Activated CD8-positive, alpha-beta T cell treated with anti-CD3 and anti-CD28 coated beads for 36 hours (primary cell): ENCODE measurements around the gene ST6GALNAC5. TPM values are rescaled to one million over a fixed set of nuclear protein-coding genes. Genes with fewer than 3 reads are reported as not detected.

ENCODE experiments used
- ATAC-seq: fragments of 200-7000 bp; cut with Tn5 transposase; one replicate; pipeline ENCODE4 v1.10.0; 2021; ENCODE audit warnings: mild to moderate bottlenecking, moderate library complexity
- CTCF ChIA-PET: fragments of 350-600 bp; sonication (Branson Sonifier 250); formaldehyde crosslinking; loops from one replicate; lab custom pipeline; 2021; ENCODE audit warnings: antibody characterized with exemption; lab: Charles Lee
- POLR2A ChIA-PET: fragments of 350-600 bp; sonication (Branson Sonifier 250); formaldehyde crosslinking; loops from one replicate; lab custom pipeline; 2021; ENCODE audit warnings: antibody characterized with exemption; lab: Charles Lee
- DNase-seq: peaks from one replicate; pipeline ENCODE4 v3.0.0-alpha.2; 2020
- H3K27ac Mint-ChIP-seq: one replicate; pipeline ENCODE4 v1.8.0; 2021; ENCODE audit warnings: mild to moderate bottlenecking, mixed read lengths
- H3K27me3 Mint-ChIP-seq: one replicate; pipeline ENCODE4 v1.8.0; 2021; ENCODE audit warnings: mixed read lengths
- H3K36me3 Mint-ChIP-seq: one replicate; pipeline ENCODE4 v1.8.0; 2021; ENCODE audit warnings: low read depth, mixed read lengths
- H3K4me1 Mint-ChIP-seq: one replicate; pipeline ENCODE4 v1.8.0; 2021; ENCODE audit warnings: low read depth, mixed read lengths
- H3K4me3 Mint-ChIP-seq: one replicate; pipeline ENCODE4 v1.8.0; 2021; ENCODE audit warnings: mild to moderate bottlenecking, moderate library complexity, mixed read lengths
- H3K9me3 Mint-ChIP-seq: one replicate; pipeline ENCODE4 v1.8.0; 2021; ENCODE audit warnings: mixed read lengths
- intact Hi-C: fragments of 100-400 bp; cut with micrococcal nuclease; formaldehyde crosslinking; loops from one replicate; pipeline ENCODE4 v1.10.0; 2022
- total RNA-seq, 2 experiments: library from RNA; stranded (reverse); gene quantifications; one replicate each; pipeline ENCODE4 v1.2.3, GENCODE V29; 2021
- TF ChIP-seq, protein P1 (sequence below): fragments of 200-600 bp; IDR thresholded peaks from one replicate; pipeline ENCODE4 v1.8.0; 2022; ENCODE audit warnings: antibody characterized with exemption, mild to moderate bottlenecking

The ST6GALNAC5 gene
- total RNA-seq, 2 experiments from 2014 or later: not detected

DNA sequence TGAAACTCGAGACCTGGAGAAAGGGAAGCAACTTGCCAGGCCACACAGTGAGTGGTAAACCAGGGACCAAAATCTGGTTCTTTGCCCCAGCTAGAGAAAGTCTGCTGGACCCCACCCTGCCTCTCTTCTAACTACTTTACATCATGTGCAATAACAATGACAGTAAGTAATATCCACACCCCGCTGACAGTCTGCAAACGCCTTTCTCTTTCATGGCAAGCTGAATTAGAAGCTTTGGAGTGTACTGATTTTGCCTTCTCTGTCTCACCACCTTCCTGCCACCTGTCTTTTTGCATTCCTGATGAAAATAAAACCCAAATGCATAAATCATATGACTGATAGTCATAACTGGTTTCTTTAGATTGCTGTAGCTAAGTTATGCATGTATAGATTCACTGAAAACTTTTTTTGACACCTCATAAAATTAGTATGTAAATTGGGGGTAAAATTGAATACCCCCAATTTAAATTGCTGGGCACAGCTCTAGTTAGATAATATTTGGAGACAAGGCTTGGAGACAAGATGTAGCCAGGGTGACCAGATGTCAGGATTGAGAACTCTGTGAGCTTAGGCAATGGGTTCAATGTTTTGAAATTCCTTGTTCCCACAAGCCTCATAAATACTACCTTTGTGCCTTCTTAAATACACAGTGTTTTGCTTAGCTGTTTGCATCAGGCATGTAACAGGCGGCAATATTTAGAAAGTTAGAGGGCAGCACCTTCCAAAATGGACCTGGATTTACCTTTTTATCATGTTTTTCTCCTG is 73.5 kb downstream of the ST6GALNAC5 start:
- Mint-ChIP-seq H3K4me3 (no peak overlapping the region), H3K27me3 (peaks cover 3% of the 10 kb centered on the region), H3K27ac (no peak overlapping the region), H3K36me3 (no peaks in the 10 kb centered on the region), H3K9me3 (no peaks in the 10 kb centered on the region), H3K4me1 (no peaks in the 10 kb centered on the region)
- DNase-seq (no peak), ATAC-seq (no peak)
- ChIA-PET POLR2A (no interaction called here), CTCF (no interaction called here)
- intact Hi-C loops: no loop called here
- TF ChIP-seq, protein P1, sequence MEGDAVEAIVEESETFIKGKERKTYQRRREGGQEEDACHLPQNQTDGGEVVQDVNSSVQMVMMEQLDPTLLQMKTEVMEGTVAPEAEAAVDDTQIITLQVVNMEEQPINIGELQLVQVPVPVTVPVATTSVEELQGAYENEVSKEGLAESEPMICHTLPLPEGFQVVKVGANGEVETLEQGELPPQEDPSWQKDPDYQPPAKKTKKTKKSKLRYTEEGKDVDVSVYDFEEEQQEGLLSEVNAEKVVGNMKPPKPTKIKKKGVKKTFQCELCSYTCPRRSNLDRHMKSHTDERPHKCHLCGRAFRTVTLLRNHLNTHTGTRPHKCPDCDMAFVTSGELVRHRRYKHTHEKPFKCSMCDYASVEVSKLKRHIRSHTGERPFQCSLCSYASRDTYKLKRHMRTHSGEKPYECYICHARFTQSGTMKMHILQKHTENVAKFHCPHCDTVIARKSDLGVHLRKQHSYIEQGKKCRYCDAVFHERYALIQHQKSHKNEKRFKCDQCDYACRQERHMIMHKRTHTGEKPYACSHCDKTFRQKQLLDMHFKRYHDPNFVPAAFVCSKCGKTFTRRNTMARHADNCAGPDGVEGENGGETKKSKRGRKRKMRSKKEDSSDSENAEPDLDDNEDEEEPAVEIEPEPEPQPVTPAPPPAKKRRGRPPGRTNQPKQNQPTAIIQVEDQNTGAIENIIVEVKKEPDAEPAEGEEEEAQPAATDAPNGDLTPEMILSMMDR: no peak

DNA sequence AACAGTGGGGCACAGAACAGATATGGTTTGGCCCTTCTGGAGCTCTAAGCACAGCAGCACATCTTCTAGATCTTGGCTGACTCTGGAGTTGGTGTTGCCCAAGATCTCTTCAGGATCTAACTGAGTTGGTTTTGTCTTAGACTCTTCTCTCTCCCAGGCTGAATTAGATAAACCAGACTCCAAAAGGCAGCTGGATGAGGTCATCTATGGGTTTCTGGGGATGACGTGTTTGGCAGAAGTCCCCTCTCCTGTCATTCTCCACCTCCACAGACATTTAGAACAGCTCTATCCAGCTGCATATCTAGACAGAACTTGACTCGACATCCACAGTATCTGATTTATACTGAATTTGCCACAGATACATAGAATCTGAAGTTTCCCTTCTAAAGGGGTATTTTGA is 75.3 kb downstream of the ST6GALNAC5 start:
- no peaks in the 10 kb centered on the region for H3K4me1 Mint-ChIP-seq
- POLR2A ChIA-PET: no interaction called here

DNA sequence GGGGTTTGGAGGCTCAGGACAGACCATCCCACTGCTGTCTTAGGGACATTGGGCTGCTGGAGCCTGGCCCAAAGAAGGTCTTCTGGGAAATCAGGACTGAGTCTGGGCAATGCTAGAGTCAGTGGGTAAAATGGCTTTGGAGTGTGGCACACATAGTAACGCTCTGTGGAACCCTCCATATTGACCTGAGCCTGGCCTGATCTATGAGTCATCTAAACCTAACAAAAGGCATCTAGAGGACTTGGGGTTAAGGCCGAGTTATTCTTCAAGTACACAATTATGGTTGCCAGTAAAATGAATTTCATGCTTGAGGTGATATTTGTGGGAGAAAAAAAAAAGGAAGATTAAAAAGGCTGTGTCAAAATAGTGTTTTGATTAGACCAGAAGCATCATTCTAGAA is 77.7 kb downstream of the ST6GALNAC5 start:
- DNase-seq (no peak), ATAC-seq (no peak)
- H3K27ac Mint-ChIP-seq: no peak overlapping the region
- CTCF ChIA-PET: interaction anchor here (1.5 kb wide), 1 partner anchor 11 kb away, joined by 3 read pairs; no protein-coding TSS in a partner anchor
- H3K9me3 Mint-ChIP-seq: no peaks in the 10 kb centered on the region
- TF ChIP-seq, protein P1: no peak
- POLR2A ChIA-PET: no interaction called here
- peaks cover 1% of the 10 kb centered on the region for H3K27me3 Mint-ChIP-seq
- intact Hi-C loops: no loop called here
- H3K36me3 Mint-ChIP-seq: no peaks in the 10 kb centered on the region
- no peak overlapping the region for H3K4me3 Mint-ChIP-seq
- no peaks in the 10 kb centered on the region for H3K4me1 Mint-ChIP-seq

More for the DNA sequence above, 75.3 kb downstream of the ST6GALNAC5 start:
- TF ChIP-seq, protein P1: no peak
- no peaks in the 10 kb centered on the region for H3K9me3 Mint-ChIP-seq
- intact Hi-C loops: no loop called here
- CTCF ChIA-PET: no interaction called here
- peaks cover 3% of the 10 kb centered on the region for H3K27me3 Mint-ChIP-seq
- no peaks in the 10 kb centered on the region for H3K36me3 Mint-ChIP-seq
- H3K27ac Mint-ChIP-seq: no peak overlapping the region
- no peak overlapping the region for H3K4me3 Mint-ChIP-seq
- DNase-seq: no peak
- ATAC-seq: no peak

DNA sequence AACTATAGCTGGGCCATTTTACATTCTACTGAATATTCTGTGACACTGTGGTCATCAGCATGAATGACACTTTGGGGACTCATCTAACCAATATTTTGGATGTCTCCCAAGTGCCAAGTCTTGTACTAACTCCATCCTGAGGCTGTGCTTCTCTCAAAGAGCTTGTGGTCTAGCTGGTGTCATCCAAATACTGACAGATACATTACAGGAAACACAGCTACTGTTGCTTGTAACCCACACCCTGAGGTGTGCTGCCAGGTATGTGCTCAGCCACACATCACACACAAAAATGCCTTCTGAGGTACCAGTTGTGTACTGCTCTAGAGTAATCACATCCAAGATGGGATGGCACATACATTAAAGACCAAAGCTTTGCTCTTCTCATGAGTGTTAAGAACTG is 81.6 kb downstream of the ST6GALNAC5 start:
- H3K36me3 Mint-ChIP-seq: no peaks in the 10 kb centered on the region
- ChIA-PET POLR2A (no interaction called here), CTCF (interaction anchor here (0.9 kb wide), 1 partner anchor 13 kb away, joined by 3 read pairs; no protein-coding TSS in a partner anchor)
- DNase-seq: no peak
- no peak for ATAC-seq
- TF ChIP-seq, protein P1: no peak
- no peak overlapping the region for H3K27ac Mint-ChIP-seq
- H3K27me3 Mint-ChIP-seq: peaks cover 1% of the 10 kb centered on the region
- no peaks in the 10 kb centered on the region for H3K4me1 Mint-ChIP-seq
- intact Hi-C loops: no loop called here
- H3K9me3 Mint-ChIP-seq: no peaks in the 10 kb centered on the region
- no peak overlapping the region for H3K4me3 Mint-ChIP-seq

- H3K4me3 Mint-ChIP-seq: no peak overlapping the region
- CTCF ChIA-PET: no interaction called here
- POLR2A ChIA-PET: no interaction called here
- H3K27me3 Mint-ChIP-seq: peaks cover 1% of the 10 kb centered on the region
- intact Hi-C loops: no loop called here
- H3K27ac Mint-ChIP-seq: no peak overlapping the region
- no peaks in the 10 kb centered on the region for H3K36me3 Mint-ChIP-seq
- DNase-seq (no peak), ATAC-seq (no peak)
- H3K4me1 Mint-ChIP-seq: no peaks in the 10 kb centered on the region
- no peaks in the 10 kb centered on the region for H3K9me3 Mint-ChIP-seq
- TF ChIP-seq, protein P1: no peak
These were observed 82.2 kb downstream of the ST6GALNAC5 start for GRCh38 chr1:76949503-76949902.
